ENCODE measurements around the gene HLA-DMA.

Gene HLA-DMA

DNA sequence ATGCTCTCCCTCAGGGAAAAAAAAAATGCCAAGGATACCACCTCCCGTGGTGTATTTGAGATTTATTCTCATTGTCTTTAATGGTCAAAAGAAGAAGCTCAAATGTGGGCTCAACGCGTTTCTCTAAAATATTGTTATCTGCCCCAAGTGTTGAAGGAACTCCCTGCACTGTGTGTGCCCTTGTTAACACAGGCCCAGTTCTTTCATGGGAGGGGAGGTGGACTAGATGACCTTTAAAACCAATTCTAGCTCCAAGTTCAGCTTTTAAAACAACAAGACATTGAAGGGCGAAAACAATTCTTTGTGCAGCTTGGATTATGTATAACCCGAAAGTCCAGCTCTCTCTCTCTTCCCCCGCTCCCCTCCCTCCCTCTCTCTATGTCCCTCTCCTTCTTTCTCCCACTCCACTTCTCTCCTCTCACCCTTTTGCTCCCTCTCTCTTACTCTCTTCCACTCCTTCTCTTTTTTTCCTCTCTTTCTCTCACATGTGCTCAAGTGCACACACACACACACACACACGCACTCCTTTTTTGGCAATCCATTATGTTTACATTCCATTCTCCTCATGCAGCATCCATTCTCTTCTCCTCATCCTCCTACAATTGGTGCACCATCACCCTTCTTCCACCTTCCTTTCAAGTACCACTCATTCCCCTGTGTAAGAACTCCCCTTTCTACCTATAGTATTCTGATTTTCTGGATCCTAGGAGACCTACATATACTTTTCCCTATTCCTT lies 20.6 kb downstream of the HLA-DMA start:
- no peak for DNase-seq

DNA sequence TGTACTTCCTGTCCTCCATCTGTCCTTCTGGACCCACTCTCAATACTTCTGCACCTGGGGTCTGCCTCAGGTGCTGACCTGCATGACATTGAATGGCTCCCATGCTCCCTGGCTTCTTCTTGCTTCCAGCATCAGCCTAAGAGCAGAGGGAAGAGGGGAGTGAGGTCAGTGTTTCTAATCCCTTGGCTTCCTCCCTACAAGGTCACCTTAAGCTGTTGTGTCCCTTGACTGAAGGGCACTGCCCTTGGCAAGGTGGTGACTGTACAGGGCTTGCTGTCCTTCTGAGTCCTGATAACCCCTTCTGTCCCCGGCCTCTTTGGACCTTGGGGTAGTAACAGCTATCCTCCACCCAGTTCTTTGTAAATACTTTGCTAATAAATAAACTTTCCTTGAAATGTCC lies 21.7 kb downstream of the HLA-DMA start:
- DNase-seq, result no peak

DNA sequence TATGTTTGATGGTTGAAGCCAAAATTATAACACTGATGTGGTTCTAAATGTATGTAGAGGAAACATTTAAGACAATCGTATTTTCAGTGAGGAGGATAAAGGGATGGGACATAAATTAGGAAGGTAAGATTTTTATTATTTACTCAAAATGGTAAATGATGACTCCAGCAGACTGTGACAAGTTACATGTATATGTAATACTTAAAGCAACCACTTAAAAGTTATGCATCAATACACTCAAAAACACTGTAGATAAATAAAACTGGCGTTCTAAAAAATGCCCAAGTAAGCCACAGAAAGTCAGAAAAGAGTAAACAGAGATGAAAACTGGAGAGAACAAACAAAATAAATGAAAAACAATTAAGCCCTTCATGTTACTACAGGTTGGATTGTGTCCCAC lies 30.8 kb downstream of the HLA-DMA start:
- no peak for DNase-seq

DNA sequence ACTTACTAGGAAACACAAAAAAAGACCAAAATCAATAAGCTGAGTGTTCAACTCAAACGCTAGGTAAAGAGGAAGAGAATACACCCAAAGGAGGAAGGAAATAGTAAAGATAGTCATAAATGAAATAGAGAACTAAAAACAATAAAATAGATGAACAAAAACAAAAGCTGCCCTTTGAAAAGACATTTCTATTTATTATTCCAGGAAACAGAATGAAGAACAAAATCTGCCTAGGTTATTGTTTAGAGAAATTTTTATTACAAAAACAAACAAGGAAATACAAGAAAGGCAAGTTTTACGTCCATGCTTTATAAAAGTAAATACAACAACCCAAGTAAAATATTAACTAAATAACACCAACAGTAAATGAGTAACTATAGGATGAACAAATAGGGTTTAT lies 32.2 kb downstream of the HLA-DMA start:
- no peak for DNase-seq

DNA sequence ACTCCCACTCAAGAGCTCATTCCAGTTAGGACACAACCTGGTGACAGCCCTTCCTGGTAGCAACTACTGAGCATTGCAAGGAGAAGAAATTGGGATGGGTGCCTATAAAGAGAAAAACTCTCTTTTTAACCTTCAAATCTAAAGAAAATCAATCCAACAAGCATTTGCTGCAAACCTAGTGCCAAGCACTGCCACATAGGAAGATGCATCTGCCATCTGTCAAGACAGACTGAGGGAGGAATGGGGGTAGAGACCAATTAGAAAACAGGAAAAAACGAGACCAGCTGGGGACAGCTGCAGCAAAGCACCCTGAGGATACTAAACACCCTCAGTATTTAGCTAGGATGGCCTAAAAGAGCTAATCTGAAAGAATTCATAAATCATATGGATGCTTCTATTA lies 39.9 kb downstream of the HLA-DMA start:
- no peak for DNase-seq

DNA sequence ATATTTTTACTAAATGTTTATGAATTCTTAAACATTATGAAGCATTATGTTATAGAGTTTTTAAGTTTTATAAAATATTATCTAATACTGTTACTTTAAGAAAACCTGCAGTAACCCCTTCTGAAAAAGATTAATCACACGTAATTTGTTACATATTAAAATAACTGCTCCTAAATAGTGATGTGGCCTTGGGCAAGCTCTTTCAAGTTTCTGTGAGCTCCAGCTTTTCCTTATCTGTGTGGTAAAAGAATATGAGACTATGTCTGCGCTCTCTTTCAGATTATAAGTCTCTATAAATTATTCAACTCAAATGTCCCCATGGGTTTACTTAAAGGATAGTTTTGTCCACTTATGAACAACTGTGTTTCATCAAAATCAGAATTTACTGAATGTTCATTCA lies 44.0 kb downstream of the HLA-DMA start:
- DNase-seq, result no peak

DNA sequence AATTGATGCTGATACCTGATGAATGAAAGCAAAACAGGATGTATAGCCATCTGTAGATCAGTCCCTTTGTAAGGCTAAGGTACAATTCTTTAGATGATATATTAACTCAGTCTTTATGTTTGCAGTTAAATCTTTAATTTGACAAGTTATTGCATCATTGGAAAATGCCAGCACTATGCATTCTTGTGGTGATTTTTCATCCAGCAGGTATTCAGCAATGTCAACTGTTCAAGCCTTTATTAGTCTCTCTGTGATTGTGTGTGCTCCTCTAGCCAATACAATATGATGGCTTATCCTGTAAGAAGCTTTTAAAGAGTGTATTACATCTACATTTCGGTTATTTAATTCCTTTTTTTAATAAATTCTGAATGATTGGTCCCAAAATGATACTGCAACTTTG lies 46.4 kb downstream of the HLA-DMA start:
- DNase-seq, result no peak

DNA sequence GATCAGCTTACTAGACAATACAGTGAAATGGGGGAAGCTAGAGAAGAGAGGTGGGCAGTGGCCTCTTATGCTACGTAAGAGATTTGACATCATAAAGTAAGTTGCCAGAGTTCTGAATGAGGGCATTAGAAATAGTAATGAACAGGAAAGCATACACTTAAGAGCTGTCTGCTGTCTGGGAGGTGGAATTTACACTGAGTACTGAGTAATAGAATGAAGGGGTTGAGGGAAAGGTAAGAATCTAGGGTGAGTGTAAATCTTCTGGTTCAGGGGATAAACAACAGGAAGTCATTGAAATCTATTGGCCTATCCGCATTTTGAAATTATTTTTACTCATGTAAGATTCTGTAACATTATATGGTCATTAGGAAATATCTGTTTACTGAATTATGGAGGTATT lies 47.8 kb downstream of the HLA-DMA start:
- no peak for DNase-seq

DNA sequence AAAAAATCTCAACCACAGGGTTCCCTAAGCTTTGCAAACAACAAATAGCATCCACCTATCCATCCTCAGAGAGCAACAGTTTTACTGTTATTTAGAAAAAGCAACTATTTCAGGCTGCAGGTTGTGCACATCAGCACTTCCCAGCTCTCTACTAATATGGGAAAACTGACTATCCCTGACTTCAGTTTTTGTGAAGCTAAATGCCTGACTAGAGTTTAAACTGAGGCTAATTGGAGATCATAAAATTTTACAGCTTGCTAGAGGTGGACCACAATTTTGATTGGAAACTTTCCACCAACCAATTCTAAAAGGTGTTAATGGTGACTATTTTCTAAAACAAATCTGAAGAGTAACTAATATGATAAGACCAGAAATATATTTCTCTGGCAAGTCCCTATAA lies 48.9 kb downstream of the HLA-DMA start:
- no peak for DNase-seq
